Testis (tissue), 3 donors: ENCODE measurements around the gene EWSR1. TPM values are rescaled to one million over a fixed set of nuclear protein-coding genes. Genes with fewer than 3 reads are reported as not detected.

ENCODE experiments used
- DNase-seq: peaks from one replicate; pipeline ENCODE4 v3.0.0-alpha.2; 2019
- H3K27ac ChIP-seq, 2 donors: fragments of 200-600 bp; sonication (generic); one replicate each; pipeline ENCODE4 v1.5.1; 2019
- H3K27me3 ChIP-seq: fragments of 200-600 bp; sonication (generic); one replicate; pipeline ENCODE4 v1.5.1; 2019
- H3K36me3 ChIP-seq: fragments of 200-600 bp; sonication (generic); one replicate; pipeline ENCODE4 v1.5.1; 2017; ENCODE audit warnings: low read depth; ENCODE audit errors: missing control alignments
- H3K4me1 ChIP-seq: fragments of 200-600 bp; sonication (generic); one replicate; pipeline ENCODE4 v1.5.1; 2019
- H3K4me3 ChIP-seq, 2 donors: fragments of 200-600 bp; sonication (generic); one replicate each; pipeline ENCODE4 v1.5.1; 2017 to 2019
- H3K9me3 ChIP-seq: fragments of 200-600 bp; sonication (generic); one replicate; pipeline ENCODE4 v1.5.1; 2017
- POLR2A ChIP-seq: fragments of 450-650 bp; IDR thresholded peaks from one replicate; pipeline ENCODE4 v1.6.1; 2017; ENCODE audit warnings: antibody characterized with exemption, mild to moderate bottlenecking, moderate library complexity
- WGBS, 2 donors: methylation state at CpG; one replicate each; pipeline ENCODE4 v1.1.5; 2018; 5-methylcytosine and 5-hydroxymethylcytosine counted together
- intact Hi-C: fragments of 100-400 bp; cut with DNase I; formaldehyde crosslinking; loops from one replicate; pipeline ENCODE4 v1.15.1; 2023; ENCODE audit warnings: low total_unique reads
- polyA plus RNA-seq: library from polyadenylated mRNA; stranded (reverse); fragments of 350-450 nt; fragmentation: Illumina TruSeq; extraction: RNeasy Lipid Tissue Mini Kit (QIAGEN cat#74804); gene quantifications from one replicate; pipeline ENCODE4 v1.2.3, GENCODE V29; 2014; ENCODE audit warnings: low read depth, low replicate concordance; ENCODE audit not compliant: insufficient read depth
- total RNA-seq, 2 donors: library from RNA; depleted of rRNA; stranded (reverse); fragments of >200 nt; gene quantifications; one replicate each; pipeline ENCODE4 v1.2.3, GENCODE V29; 2016
- TF ChIP-seq, protein P1 (sequence below), 3 experiments: fragments of 450-650 bp in 2 of 3; fragments of 200-600 bp in 1 of 3; sonication (generic) in 1 of 3; IDR thresholded peaks; one replicate each; pipeline ENCODE4 v1.5.1; 2016 to 2019; ENCODE audit warnings: antibody characterized with exemption in 3 of 3, mild to moderate bottlenecking in 2 of 3, moderate library complexity in 1 of 3

Gene EWSR1
- total and polyA plus RNA-seq, 3 donors from 2014 or later, result 286 to 451 (median 336) TPM

DNA sequence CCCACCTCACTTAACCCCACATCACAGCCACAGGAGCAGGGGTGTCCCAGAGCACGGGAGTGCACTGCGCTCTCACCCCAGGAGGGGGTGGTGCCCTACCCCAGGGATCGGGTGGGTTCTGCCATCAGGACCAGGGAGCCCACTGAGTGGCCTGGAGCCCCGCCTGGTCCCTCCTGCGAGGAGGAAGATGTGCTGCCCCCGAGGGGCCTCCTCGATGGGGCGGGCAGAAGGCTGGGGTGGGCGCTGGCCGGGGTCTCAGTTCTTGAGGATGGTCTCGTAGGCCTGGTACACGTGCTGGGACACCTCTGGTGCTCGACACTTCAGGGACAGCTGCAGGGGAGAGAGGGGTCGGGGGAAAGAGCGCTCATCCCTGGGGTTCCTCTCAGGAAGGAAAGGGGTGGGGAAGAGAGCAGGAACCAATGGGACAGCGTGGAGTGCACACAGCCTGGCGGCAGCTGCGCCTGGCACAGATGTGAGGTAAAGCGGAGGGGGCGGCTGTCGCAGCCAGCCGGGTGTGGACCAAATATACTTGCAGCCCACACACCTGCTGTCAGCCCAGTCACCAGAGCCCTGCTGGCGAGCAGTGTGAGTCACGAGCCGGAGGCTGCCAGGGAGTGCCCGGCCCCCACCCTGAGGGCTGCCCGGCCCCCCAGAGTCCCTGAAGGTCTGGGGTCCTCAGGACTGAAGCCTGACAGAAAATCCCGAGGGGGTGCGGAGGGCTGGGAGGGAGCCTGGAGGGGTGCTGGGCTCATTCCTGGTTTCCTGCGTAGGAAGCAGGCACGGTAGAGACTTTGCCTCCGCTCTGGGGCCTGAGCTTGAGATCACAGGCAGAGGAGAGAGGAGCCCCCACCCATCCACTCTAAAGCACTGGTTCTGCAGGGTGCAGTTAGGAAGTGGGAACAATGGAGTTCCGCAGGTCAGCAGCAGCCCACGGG lies 60.8 kb downstream of the EWSR1 start:
- WGBS, 2 donors, result 91 to 93% methylated on average over 25 to 34 of the region's 34 CpGs
- H3K36me3 ChIP-seq, result no peaks in the 10 kb centered on the region
- H3K4me1 ChIP-seq, result peaks cover 14% of the 10 kb centered on the region
- H3K27me3 ChIP-seq, result no peaks in the 10 kb centered on the region
- H3K4me3 ChIP-seq, result no peak overlapping the region
- H3K27ac ChIP-seq, result no peak overlapping the region
- H3K9me3 ChIP-seq, result no peaks in the 10 kb centered on the region
- DNase-seq, result no peak
- no peak for TF ChIP-seq POLR2A
- TF ChIP-seq, protein P1, sequence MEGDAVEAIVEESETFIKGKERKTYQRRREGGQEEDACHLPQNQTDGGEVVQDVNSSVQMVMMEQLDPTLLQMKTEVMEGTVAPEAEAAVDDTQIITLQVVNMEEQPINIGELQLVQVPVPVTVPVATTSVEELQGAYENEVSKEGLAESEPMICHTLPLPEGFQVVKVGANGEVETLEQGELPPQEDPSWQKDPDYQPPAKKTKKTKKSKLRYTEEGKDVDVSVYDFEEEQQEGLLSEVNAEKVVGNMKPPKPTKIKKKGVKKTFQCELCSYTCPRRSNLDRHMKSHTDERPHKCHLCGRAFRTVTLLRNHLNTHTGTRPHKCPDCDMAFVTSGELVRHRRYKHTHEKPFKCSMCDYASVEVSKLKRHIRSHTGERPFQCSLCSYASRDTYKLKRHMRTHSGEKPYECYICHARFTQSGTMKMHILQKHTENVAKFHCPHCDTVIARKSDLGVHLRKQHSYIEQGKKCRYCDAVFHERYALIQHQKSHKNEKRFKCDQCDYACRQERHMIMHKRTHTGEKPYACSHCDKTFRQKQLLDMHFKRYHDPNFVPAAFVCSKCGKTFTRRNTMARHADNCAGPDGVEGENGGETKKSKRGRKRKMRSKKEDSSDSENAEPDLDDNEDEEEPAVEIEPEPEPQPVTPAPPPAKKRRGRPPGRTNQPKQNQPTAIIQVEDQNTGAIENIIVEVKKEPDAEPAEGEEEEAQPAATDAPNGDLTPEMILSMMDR (IDR thresholded peaks at IDR 0.05), result no peak
- intact Hi-C loops, result no loop called here

DNA sequence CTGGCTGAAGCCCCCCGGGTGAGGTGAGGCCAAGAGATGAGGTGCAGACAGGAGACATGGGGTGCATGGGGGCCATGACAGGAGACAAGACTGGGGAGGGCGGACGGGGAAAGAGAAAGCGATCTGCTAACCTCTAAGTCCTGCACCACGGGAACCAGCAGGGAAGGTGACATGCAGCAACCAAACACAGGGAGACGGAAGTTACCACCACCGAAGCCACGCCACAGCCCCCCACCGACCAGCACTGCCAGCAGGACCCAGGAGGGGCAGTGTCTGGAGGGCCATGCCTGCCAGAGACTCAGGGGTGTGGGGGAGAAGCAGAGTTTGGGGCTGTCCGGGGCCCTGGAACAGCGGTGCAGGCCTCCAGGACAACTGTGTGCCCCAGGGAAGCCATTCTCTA lies 61.5 kb downstream of the EWSR1 start:
- TF ChIP-seq POLR2A, result no peak
- TF ChIP-seq, protein P1 (IDR thresholded peaks at IDR 0.05), result no peak
- Histone ChIP-seq H3K27ac (no peak overlapping the region), H3K4me3 (no peak overlapping the region), H3K9me3 (no peaks in the 10 kb centered on the region), H3K4me1 (peaks cover 14% of the 10 kb centered on the region), H3K36me3 (no peaks in the 10 kb centered on the region), H3K27me3 (no peaks in the 10 kb centered on the region)
- DNase-seq, result no peak
- WGBS, 2 donors, result 92 to 96% methylated on average over 9 to 11 of the region's 11 CpGs
- intact Hi-C loops, result no loop called here

DNA sequence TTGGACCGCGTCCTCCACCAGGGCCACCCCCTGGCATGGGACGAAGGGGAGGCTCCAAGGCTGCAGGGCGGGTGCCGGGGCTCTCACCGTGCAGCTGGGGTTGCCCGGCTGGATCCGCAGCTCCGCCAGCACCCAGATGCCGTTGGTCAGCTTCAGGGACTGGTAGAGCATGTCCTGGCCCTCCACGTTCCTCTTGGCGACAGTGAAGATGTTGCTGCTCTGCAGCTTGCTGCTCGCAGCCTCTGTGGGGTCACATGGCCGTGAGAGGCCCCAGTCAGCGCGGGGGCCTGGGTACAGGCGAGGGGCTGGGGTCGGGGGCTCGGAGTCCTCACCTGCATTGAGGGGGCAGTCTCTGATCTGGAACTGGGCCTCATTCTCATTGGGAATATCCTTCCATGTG lies 62.2 kb downstream of the EWSR1 start:
- intact Hi-C loops, result no loop called here
- H3K27ac ChIP-seq, result no peak overlapping the region
- no peak for TF ChIP-seq POLR2A
- TF ChIP-seq, protein P1 (IDR thresholded peaks at IDR 0.05), result no peak
- H3K9me3 ChIP-seq, result no peaks in the 10 kb centered on the region
- H3K36me3 ChIP-seq, result no peaks in the 10 kb centered on the region
- DNase-seq, result no peak
- no peaks in the 10 kb centered on the region for H3K27me3 ChIP-seq
- WGBS, 2 donors, result 74 to 76% methylated on average over 11 to 19 of the region's 19 CpGs
- H3K4me3 ChIP-seq, result no peak overlapping the region
- peaks cover 14% of the 10 kb centered on the region for H3K4me1 ChIP-seq

DNA sequence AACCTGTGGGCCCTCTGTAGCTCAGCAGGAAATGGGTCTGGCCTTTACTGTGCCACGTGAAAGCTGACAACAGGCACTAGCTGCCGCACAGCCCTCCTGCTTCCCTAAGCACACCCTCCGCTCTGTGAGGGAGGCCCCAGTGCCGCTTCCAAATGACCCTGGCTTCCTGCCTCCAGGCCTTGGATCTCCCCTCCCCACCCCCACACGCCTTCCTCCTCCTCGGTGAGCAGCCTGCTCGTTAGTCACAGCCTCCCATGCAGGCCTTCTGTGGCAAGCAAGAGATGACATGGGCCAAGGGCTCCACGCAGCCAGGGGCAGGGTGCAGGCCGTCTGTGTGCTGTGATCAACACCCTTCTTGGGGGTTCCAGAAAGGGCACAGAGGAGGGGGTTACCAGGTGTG lies 62.7 kb downstream of the EWSR1 start:
- H3K27ac ChIP-seq, result no peak overlapping the region
- peaks cover 14% of the 10 kb centered on the region for H3K4me1 ChIP-seq
- no peaks in the 10 kb centered on the region for H3K27me3 ChIP-seq
- intact Hi-C loops, result no loop called here
- DNase-seq, result peak; percentile 73
- no peaks in the 10 kb centered on the region for H3K36me3 ChIP-seq
- no peak overlapping the region for H3K4me3 ChIP-seq
- H3K9me3 ChIP-seq, result no peaks in the 10 kb centered on the region
- TF ChIP-seq, protein P1 (IDR thresholded peaks at IDR 0.05), result no peak
- no peak for TF ChIP-seq POLR2A
- WGBS, 2 donors, result 27% methylated on average over 9 of the region's 9 CpGs; no CpG with 5 or more reads in 1 of the 2 donors

DNA sequence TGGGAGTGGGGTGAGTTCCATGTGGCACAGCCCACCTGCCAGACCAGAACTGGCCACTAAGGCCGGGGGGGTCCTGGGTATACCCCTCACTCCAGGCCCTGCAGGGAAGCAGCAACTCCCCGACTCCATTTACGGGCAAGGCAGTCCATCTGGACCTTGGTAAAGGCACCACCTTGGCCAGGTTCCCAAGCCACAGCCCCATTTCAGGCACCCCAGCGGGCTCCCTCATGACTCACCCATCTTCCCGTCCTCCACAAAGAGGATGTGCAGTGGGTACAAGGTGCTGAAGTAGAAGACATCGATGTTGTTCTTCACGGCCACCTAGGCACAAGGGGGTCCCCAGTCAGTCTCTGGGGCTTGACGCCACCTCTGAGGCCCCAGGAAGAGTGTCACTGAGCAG lies 63.1 kb downstream of the EWSR1 start:
- Histone ChIP-seq H3K36me3 (no peaks in the 10 kb centered on the region), H3K27me3 (no peaks in the 10 kb centered on the region), H3K4me3 (no peak overlapping the region), H3K27ac (no peak overlapping the region), H3K4me1 (peaks cover 14% of the 10 kb centered on the region), H3K9me3 (no peaks in the 10 kb centered on the region)
- intact Hi-C loops, result no loop called here
- no peak for DNase-seq
- WGBS, 2 donors, result 91 to 100% methylated on average over 6 to 8 of the region's 8 CpGs
- TF ChIP-seq, protein P1 (IDR thresholded peaks at IDR 0.05), result no peak
- TF ChIP-seq POLR2A, result no peak
